Endodermal cell (in vitro differentiated cells): ENCODE results near the gene NINL. TPM values are rescaled to one million over a fixed set of nuclear protein-coding genes. Genes with fewer than 3 reads are reported as not detected.

ENCODE experiments used
- DNase-seq: peaks from one replicate; pipeline ENCODE4 v3.0.0-alpha.2; 2017
- H3K27ac ChIP-seq: 2 replicates; pipeline ENCODE4 v1.5.1; 2013; ENCODE audit warnings: mild to moderate bottlenecking, low read depth, low read length, moderate library complexity
- H3K27me3 ChIP-seq: 2 replicates; pipeline ENCODE4 v1.6.1; 2013; ENCODE audit warnings: mild to moderate bottlenecking, low read length, moderate library complexity; ENCODE audit not compliant: insufficient read depth, control insufficient read depth, poor library complexity, severe bottlenecking
- H3K36me3 ChIP-seq: 2 replicates; pipeline ENCODE4 v1.7.0; 2013; ENCODE audit warnings: mild to moderate bottlenecking, low read length, moderate library complexity; ENCODE audit not compliant: control insufficient read depth, insufficient read depth
- H3K4me1 ChIP-seq: one replicate; pipeline ENCODE4 v1.7.0; 2013; ENCODE audit warnings: low read length; ENCODE audit not compliant: control insufficient read depth, insufficient read depth
- H3K4me3 ChIP-seq: 2 replicates; pipeline ENCODE4 v1.5.1; 2013; ENCODE audit warnings: mild to moderate bottlenecking, low read length, moderate library complexity
- H3K9ac ChIP-seq: 2 replicates; pipeline ENCODE4 v1.6.1; 2013; ENCODE audit warnings: mild to moderate bottlenecking, low read length, moderate library complexity; ENCODE audit not compliant: poor library complexity, severe bottlenecking; ENCODE audit errors: extremely low read depth
- H3K9me3 ChIP-seq: 2 replicates; pipeline ENCODE4 v1.6.1; 2013; ENCODE audit warnings: mild to moderate bottlenecking, low read length, moderate library complexity; ENCODE audit not compliant: control insufficient read depth
- H3K27ac Mint-ChIP-seq: 2 replicates; pipeline ENCODE4 v1.8.0; 2020; ENCODE audit warnings: mixed read lengths
- H3K27me3 Mint-ChIP-seq: 2 replicates; pipeline ENCODE4 v1.8.0; 2021; ENCODE audit warnings: mild to moderate bottlenecking, mixed read lengths; ENCODE audit not compliant: insufficient read depth
- H3K36me3 Mint-ChIP-seq: 2 replicates; pipeline ENCODE4 v1.8.0; 2020; ENCODE audit warnings: low read depth, mixed read lengths
- H3K4me1 Mint-ChIP-seq: 2 replicates; pipeline ENCODE4 v1.8.0; 2020; ENCODE audit warnings: mixed read lengths
- H3K4me3 Mint-ChIP-seq: 2 replicates; pipeline ENCODE4 v1.8.0; 2020; ENCODE audit warnings: mild to moderate bottlenecking, moderate library complexity, mixed read lengths
- H3K9me3 Mint-ChIP-seq: 2 replicates; pipeline ENCODE4 v1.8.0; 2020; ENCODE audit warnings: mild to moderate bottlenecking, mixed read lengths
- CTCF ChIP-seq: fragments of 200-600 bp; sonication (generic); conservative IDR thresholded peaks from 2 replicates; pipeline ENCODE4 v1.5.0; 2021; ENCODE audit warnings: antibody characterized with exemption, mild to moderate bottlenecking
- WGBS, 2 experiments: methylation state at CpG; one replicate each; pipeline versions ENCODE4 v1.1.5 to v1.1.7; 2013; ENCODE audit warnings: missing lambda C conversion rate in 2 of 2, mixed read lengths in 1 of 2; ENCODE audit not compliant: insufficient coverage in 1 of 2, insufficient read length in 1 of 2; 5-methylcytosine and 5-hydroxymethylcytosine counted together
- total RNA-seq, 2 donors: library from RNA; stranded (reverse); fragmentation: NEBNext Ultra II Directional in 1 of 2; extraction: Animal tissue kit (Norgen Biotek cat#: 25700) in 1 of 2; gene quantifications; 2 replicates in 1 of 2; 3 replicates in 1 of 2; pipeline ENCODE4 v1.2.1, GENCODE V29; 2021

The NINL gene
- total RNA-seq, 2 donors from 2014 or later, result 78.5 to 101 TPM

DNA sequence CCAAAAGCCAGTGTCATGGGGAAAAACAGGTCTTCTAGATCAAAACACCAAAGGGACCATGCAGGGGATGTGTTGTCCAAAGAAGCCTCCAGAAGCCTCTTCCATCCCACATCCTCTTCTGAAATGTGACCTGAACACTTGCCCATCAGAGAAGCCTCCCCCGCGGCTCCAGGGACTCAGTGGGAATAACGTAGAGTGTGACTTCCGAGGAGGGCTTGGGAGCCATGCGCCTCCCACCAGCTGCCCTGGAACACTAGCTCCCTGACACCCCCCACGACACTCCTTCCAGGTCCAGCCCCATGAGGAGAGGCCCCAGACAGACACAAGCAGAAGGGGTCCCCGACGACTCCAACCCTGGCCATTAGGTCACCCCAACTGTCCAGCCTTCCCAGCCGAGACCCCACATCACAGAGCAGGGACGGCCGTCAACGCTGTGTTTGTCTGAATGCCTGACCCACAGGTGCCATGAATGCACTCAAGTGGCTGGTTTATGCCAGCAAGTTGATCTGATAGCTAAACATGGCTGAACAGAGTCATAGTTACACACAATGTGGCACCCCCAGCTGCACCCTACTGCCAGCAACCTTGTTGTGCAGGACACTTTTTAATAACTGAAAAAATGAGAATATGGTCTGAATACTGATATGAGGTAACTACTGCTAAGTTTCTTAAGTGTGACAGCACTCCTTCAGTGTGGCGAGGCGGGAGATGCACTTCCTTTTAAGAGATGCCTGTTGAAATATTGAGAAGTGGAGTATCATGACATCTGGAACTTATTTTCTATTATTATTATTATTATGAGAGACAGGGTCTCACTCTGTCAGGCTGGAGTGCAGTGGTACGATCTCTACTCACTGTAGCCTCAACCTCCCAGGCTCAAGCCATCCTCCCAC, 119.8 kb downstream of the NINL start:
- Histone ChIP-seq H3K27ac (no peak overlapping the region), H3K27me3 (no peaks in the 10 kb centered on the region), H3K4me1 (no peaks in the 10 kb centered on the region), H3K36me3 (peaks cover 81% of the 10 kb centered on the region), H3K9me3 (no peaks in the 10 kb centered on the region), H3K9ac (no peak overlapping the region), H3K4me3 (no peak overlapping the region)
- peaks cover 3% of the 10 kb centered on the region for H3K4me1 Mint-ChIP-seq
- no peak overlapping the region for H3K4me3 Mint-ChIP-seq
- H3K27me3 Mint-ChIP-seq, result no peaks in the 10 kb centered on the region
- no peaks in the 10 kb centered on the region for H3K9me3 Mint-ChIP-seq
- no peak for DNase-seq
- H3K27ac Mint-ChIP-seq, result no peak overlapping the region
- WGBS, 2 experiments, result 88% methylated on average over 12 to 15 of the region's 15 CpGs
- no peak for TF ChIP-seq CTCF
- H3K36me3 Mint-ChIP-seq, result peaks cover 79% of the 10 kb centered on the region

- Mint-ChIP-seq H3K4me1 (no peaks in the 10 kb centered on the region), H3K27me3 (no peaks in the 10 kb centered on the region), H3K27ac (no peak overlapping the region), H3K9me3 (no peaks in the 10 kb centered on the region), H3K4me3 (no peak overlapping the region), H3K36me3 (peaks cover 75% of the 10 kb centered on the region)
- Histone ChIP-seq H3K36me3 (peaks cover 80% of the 10 kb centered on the region), H3K27me3 (no peaks in the 10 kb centered on the region), H3K27ac (no peak overlapping the region), H3K9ac (no peak overlapping the region), H3K4me3 (no peak overlapping the region), H3K4me1 (no peaks in the 10 kb centered on the region), H3K9me3 (no peaks in the 10 kb centered on the region)
- WGBS, 2 experiments, result 93 to 96% methylated on average over 12 to 13 of the region's 13 CpGs
- no peak for TF ChIP-seq CTCF
- DNase-seq, result no peak
Observed at GRCh38 chr20:25464501-25465242, 120.7 kb downstream of the NINL start.

- Histone ChIP-seq H3K9ac (no peak overlapping the region), H3K9me3 (no peaks in the 10 kb centered on the region), H3K36me3 (peaks cover 85% of the 10 kb centered on the region), H3K4me3 (no peak overlapping the region), H3K27me3 (no peaks in the 10 kb centered on the region), H3K4me1 (no peaks in the 10 kb centered on the region), H3K27ac (no peak overlapping the region)
- H3K4me1 Mint-ChIP-seq, result no peaks in the 10 kb centered on the region
- WGBS, 2 experiments, result 91 to 95% methylated on average over 12 to 18 of the region's 18 CpGs
- H3K27ac Mint-ChIP-seq, result peak overlapping the region; percentile 68
- peaks cover 78% of the 10 kb centered on the region for H3K36me3 Mint-ChIP-seq
- H3K27me3 Mint-ChIP-seq, result no peaks in the 10 kb centered on the region
- TF ChIP-seq CTCF, result no peak
- H3K9me3 Mint-ChIP-seq, result no peaks in the 10 kb centered on the region
- DNase-seq, result no peak
- H3K4me3 Mint-ChIP-seq, result no peak overlapping the region
Observed at GRCh38 chr20:25461786-25462545, 123.4 kb downstream of the NINL start.
